Erythroblast (primary cell): ENCODE measurements around the gene VN1R5.

Experiments used
- GATA1 ChIP-seq: IDR thresholded peaks from 2 replicates; pipeline ENCODE4 v1.6.1; 2011; ENCODE audit warnings: low read depth, mild to moderate bottlenecking, control low read depth, low read length, moderate library complexity
- POLR2A ChIP-seq: IDR thresholded peaks from 2 replicates; pipeline ENCODE4 v1.6.1; 2011; ENCODE audit warnings: mild to moderate bottlenecking, low read length

DNA sequence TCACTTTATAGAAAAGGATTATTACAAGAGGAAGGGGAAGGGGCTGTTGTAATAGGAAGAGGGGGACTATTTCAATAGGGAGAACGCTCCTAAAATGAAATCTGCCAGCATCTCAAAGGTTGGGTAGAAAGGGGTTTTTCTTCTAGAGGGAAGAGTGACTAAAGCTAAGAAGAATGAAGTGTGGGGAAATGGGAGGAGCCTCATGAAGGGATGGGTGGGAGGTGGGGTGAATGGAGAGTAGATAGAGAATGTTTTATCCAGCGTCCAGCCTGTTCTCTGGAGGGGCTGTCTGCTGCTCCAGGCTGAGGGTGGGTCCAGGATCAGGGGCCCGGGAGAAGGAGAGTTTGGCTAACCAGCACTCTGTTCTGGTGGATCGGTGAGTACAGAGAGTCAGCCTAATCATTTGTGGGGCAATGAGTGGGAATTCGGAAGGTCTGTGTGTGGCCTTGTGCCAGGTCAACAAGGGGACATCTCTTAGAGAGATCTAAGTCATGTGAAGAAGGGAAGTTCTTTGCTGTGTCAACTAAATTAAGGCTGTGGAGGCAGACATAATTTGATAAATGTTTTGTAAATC lies 25.2 kb downstream of the VN1R5 start:
- TF ChIP-seq POLR2A (no peak), GATA1 (no peak)
